PC-9 (cell line): Measurements from ENCODE around the gene GUCA2B.

Source experiments
- EZH2 ChIP-seq: fragments of 200-600 bp; sonication (generic); IDR thresholded peaks from 2 replicates; pipeline ENCODE4 v1.8.0; 2017; ENCODE audit warnings: antibody characterized with exemption, low read depth
- TF ChIP-seq, protein P1 (sequence below): fragments of 200-600 bp; sonication (generic); conservative IDR thresholded peaks from 2 replicates; pipeline ENCODE4 v1.6.1; 2017; ENCODE audit warnings: mixed run types, antibody characterized with exemption, mild to moderate bottlenecking, moderate library complexity

DNA sequence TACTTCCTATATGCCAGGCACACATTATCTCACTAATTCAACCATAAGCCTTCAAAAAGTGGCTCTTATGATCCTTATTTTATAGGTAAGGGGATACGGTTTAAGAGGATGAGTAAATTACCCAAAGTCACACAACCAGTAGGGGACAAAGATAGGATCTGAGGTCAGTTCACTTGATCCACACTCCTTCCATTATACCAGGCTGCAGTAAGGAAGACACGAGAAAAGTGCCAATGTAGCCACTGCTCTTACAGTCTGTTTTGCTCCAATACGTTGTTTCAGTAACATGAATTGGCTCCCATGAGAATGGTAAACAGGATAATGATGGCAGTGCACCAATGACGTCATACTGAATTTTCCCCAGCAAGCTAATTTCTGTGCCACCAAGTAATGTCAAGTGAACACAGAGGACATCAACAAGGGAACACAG lies 26.7 kb downstream of the GUCA2B start:
- TF ChIP-seq, protein P1, sequence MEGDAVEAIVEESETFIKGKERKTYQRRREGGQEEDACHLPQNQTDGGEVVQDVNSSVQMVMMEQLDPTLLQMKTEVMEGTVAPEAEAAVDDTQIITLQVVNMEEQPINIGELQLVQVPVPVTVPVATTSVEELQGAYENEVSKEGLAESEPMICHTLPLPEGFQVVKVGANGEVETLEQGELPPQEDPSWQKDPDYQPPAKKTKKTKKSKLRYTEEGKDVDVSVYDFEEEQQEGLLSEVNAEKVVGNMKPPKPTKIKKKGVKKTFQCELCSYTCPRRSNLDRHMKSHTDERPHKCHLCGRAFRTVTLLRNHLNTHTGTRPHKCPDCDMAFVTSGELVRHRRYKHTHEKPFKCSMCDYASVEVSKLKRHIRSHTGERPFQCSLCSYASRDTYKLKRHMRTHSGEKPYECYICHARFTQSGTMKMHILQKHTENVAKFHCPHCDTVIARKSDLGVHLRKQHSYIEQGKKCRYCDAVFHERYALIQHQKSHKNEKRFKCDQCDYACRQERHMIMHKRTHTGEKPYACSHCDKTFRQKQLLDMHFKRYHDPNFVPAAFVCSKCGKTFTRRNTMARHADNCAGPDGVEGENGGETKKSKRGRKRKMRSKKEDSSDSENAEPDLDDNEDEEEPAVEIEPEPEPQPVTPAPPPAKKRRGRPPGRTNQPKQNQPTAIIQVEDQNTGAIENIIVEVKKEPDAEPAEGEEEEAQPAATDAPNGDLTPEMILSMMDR: no peak
- TF ChIP-seq EZH2: no peak
